ENCODE data around the gene CFAP92.

Gene CFAP92

GRCh38 chr3:129003578-129004112 lies 9.8 kb upstream of the CFAP92 start:
- H3K27ac ChIP-seq, result peak overlapping the region; percentile 85
- TF ChIP-seq CTCF (conservative IDR thresholded peaks at IDR 0.05) (peak; percentile 88), ZFX (IDR thresholded peaks at IDR 0.05) (peak; percentile 99)

- TF ChIP-seq CTCF (conservative IDR thresholded peaks at IDR 0.05), result no peak
- TF ChIP-seq ZFX (IDR thresholded peaks at IDR 0.05), result no peak
- peak overlapping the region; percentile 85 for H3K27ac ChIP-seq
Observed at GRCh38 chr3:129002573-129003569, 9.0 kb upstream of the CFAP92 start.

GRCh38 chr3:129001806-129002572 lies 8.1 kb upstream of the CFAP92 start:
- TF ChIP-seq ZFX (IDR thresholded peaks at IDR 0.05), result no peak
- no peak for TF ChIP-seq CTCF (conservative IDR thresholded peaks at IDR 0.05)
- peak overlapping the region; percentile 85 for H3K27ac ChIP-seq

GRCh38 chr3:129001101-129001805 lies 7.4 kb upstream of the CFAP92 start, which contains the start of gene EFCC1:
TSS of gene EFCC1 (plus strand) at chr3:129001304. CDS start at chr3:129001629, 325 bp downstream.
- H3K27ac ChIP-seq, result no peak within 1 kb of the TSS
- TF ChIP-seq ZFX (IDR thresholded peaks at IDR 0.05) (no peak), CTCF (conservative IDR thresholded peaks at IDR 0.05) (no peak)

GRCh38 chr3:129000742-129001100 lies 6.8 kb upstream of the CFAP92 start:
- TF ChIP-seq CTCF (conservative IDR thresholded peaks at IDR 0.05) (no peak), ZFX (IDR thresholded peaks at IDR 0.05) (no peak)
- H3K27ac ChIP-seq, result no peak overlapping the region

- TF ChIP-seq ZFX (IDR thresholded peaks at IDR 0.05) (no peak), CTCF (conservative IDR thresholded peaks at IDR 0.05) (no peak)
- no peak overlapping the region for H3K27ac ChIP-seq
Observed at GRCh38 chr3:128999102-128999501, 5.2 kb upstream of the CFAP92 start.
